Activated T-helper 17 cell treated with anti-CD3 and anti-CD28 coated beads, Interleukin-2, amount 50 U/mL, for 72 hours (primary cell): Measurements from ENCODE around the gene UBE4A. TPM values are rescaled to one million over a fixed set of nuclear protein-coding genes. Genes with fewer than 3 reads are reported as not detected.
"Not testable (repeated sequence)": the region's sequence is repeated elsewhere in the genome, so short reads cannot be mapped to it uniquely, and the experiment has no call there.

ENCODE experiments used
- ATAC-seq: fragments of 150-1000 bp; cut with Tn5 transposase; replicated peaks from 2 replicates; pipeline ENCODE4 v1.10.0; 2021; ENCODE audit warnings: mild to moderate bottlenecking, moderate library complexity
- H3K27ac Mint-ChIP-seq: one replicate; pipeline ENCODE4 v1.8.0; 2022; ENCODE audit warnings: mixed read lengths
- H3K27me3 Mint-ChIP-seq: one replicate; pipeline ENCODE4 v1.8.0; 2022; ENCODE audit warnings: mixed read lengths
- H3K36me3 Mint-ChIP-seq: one replicate; pipeline ENCODE4 v1.8.0; 2022; ENCODE audit warnings: low read depth, mild to moderate bottlenecking, mixed read lengths
- H3K4me1 Mint-ChIP-seq: one replicate; pipeline ENCODE4 v1.8.0; 2022; ENCODE audit warnings: mixed read lengths
- H3K4me3 Mint-ChIP-seq: one replicate; pipeline ENCODE4 v1.8.0; 2022; ENCODE audit warnings: mild to moderate bottlenecking, mixed read lengths
- H3K9me3 Mint-ChIP-seq: one replicate; pipeline ENCODE4 v1.8.0; 2022; ENCODE audit warnings: mixed read lengths
- total RNA-seq, 2 donors: library from RNA; stranded (reverse); gene quantifications; one replicate each; pipeline ENCODE4 v1.2.3, GENCODE V29; 2022

Gene UBE4A
- total RNA-seq, 2 donors from 2014 or later, result 40.9 to 48.3 TPM

- H3K27me3 Mint-ChIP-seq, result no peaks in the 10 kb centered on the region
- peak within 1 kb of the TSS; percentile 99 for H3K27ac Mint-ChIP-seq
- H3K36me3 Mint-ChIP-seq, result peaks cover 90% of the 10 kb centered on the region
- H3K4me3 Mint-ChIP-seq, result peak within 1 kb of the TSS; percentile 92
- ATAC-seq, result peak; percentile 72
- H3K4me1 Mint-ChIP-seq, result peaks cover 31% of the 10 kb centered on the region
- no peaks in the 10 kb centered on the region for H3K9me3 Mint-ChIP-seq
These were observed 41.9 kb downstream of the UBE4A start, which contains the start of gene ATP5MG for GRCh38 chr11:118401151-118401879. Gene ATP5MG (plus strand): TSS chr11:118401606. CDS start chr11:118401666, 60 bp downstream.

DNA sequence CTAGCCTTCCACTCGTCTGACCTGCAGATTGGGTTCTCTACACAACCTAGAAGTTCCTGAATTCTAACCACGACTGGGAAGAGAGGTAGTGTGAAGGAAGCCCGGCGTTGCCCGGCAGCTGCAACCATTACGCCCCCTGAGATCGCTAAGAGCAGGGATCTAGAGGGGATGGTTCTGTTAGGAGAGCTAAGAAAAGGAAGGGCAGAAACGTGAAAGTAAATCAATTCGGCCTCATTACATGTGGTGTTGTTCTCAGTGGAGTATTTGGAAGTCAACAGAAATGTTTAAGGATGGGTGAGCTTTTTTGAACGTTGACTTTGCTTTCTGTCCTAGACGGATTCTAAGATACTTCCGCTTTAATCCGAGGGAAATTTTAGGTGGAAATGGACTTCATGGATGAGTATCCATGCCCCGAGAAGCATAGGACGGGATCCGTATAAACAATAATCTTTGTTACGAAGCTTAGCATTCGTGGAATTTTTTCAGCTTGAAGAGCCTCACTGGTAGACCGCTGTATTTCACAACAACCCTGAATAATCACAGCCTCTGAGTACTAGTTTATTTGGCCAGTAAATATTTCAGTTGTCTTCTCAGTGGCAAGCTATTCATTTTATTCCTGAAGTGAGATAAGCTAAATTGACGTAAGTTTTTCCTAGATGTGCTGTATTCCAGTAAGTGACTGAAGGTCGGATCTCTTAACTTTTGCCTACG is 42.6 kb downstream of the UBE4A start:
- peaks cover 90% of the 10 kb centered on the region for H3K36me3 Mint-ChIP-seq
- H3K27me3 Mint-ChIP-seq, result no peaks in the 10 kb centered on the region
- no peaks in the 10 kb centered on the region for H3K9me3 Mint-ChIP-seq
- peak overlapping the region; percentile 99 for H3K27ac Mint-ChIP-seq
- H3K4me1 Mint-ChIP-seq, result peaks cover 30% of the 10 kb centered on the region
- peak; percentile 2 for ATAC-seq
- H3K4me3 Mint-ChIP-seq, result peak overlapping the region; percentile 92

GRCh38 chr11:118402594-118402993 is 43.2 kb downstream of the UBE4A start:
- ATAC-seq, H3K9me3 Mint-ChIP-seq, H3K27me3 Mint-ChIP-seq: not testable (repeated sequence)
- peaks cover 30% of the 10 kb centered on the region for H3K4me1 Mint-ChIP-seq
- peak overlapping the region; percentile 99 for H3K27ac Mint-ChIP-seq
- peak overlapping the region; percentile 92 for H3K4me3 Mint-ChIP-seq
- peaks cover 90% of the 10 kb centered on the region for H3K36me3 Mint-ChIP-seq

- Mint-ChIP-seq H3K36me3 (peaks cover 84% of the 10 kb centered on the region), H3K27ac (peak overlapping the region; percentile 24), H3K4me1 (peaks cover 20% of the 10 kb centered on the region), H3K27me3 (no peaks in the 10 kb centered on the region), H3K9me3 (no peaks in the 10 kb centered on the region), H3K4me3 (no peak overlapping the region)
- ATAC-seq, result no peak
These were observed 47.3 kb downstream of the UBE4A start for GRCh38 chr11:118406599-118407166.

- Mint-ChIP-seq H3K4me1 (peaks cover 5% of the 10 kb centered on the region), H3K27ac (no peak overlapping the region), H3K36me3 (peaks cover 55% of the 10 kb centered on the region), H3K27me3 (no peaks in the 10 kb centered on the region), H3K4me3 (no peak overlapping the region), H3K9me3 (no peaks in the 10 kb centered on the region)
- no peak for ATAC-seq
These were observed 50.8 kb downstream of the UBE4A start for GRCh38 chr11:118410055-118410745.

DNA sequence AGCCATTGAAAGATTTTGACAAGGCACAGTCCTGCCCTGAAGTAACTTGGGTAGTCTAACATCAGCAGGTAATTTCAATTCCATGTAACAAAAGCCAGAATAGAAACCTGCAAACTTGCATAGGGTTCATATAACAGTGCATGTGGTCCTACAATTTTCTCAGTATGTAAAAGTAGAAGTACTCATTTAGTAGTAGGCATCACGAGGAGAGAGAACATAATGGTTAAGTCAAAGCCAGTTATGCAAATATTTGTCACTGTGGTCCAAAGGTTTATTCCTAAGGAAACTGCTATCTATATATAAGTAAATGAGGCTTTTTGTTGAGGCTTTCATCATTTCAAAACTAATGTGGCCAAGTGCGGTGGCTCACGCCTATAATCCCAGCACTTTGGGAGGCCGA is 52.1 kb downstream of the UBE4A start:
- H3K4me3 Mint-ChIP-seq, result no peak overlapping the region
- H3K4me1 Mint-ChIP-seq, result peaks cover 5% of the 10 kb centered on the region
- H3K27ac Mint-ChIP-seq, result no peak overlapping the region
- H3K9me3 Mint-ChIP-seq, result no peaks in the 10 kb centered on the region
- peak; percentile 43 for ATAC-seq
- no peaks in the 10 kb centered on the region for H3K27me3 Mint-ChIP-seq
- peaks cover 42% of the 10 kb centered on the region for H3K36me3 Mint-ChIP-seq

DNA sequence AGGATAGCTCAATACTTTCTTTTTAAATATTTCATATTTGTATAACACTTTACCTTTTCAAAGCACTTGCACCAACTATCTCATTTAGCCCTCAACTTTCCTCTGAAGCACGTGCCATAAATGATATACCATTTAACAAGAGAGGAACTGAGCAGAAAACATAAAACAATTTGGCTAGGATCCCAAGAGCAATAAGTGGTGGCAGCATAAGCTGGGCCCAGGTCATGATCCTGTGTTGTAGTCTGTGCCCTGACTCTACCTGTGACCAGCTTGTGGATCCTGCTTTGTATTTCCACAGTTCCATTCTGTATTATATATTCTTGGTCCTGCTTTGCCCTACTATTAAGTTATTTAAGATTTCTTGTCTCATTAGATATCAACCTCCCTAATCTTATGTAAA is 53.5 kb downstream of the UBE4A start:
- Mint-ChIP-seq H3K36me3 (peaks cover 28% of the 10 kb centered on the region), H3K9me3 (no peaks in the 10 kb centered on the region), H3K4me3 (no peak overlapping the region), H3K4me1 (peaks cover 5% of the 10 kb centered on the region), H3K27ac (peak overlapping the region; percentile 60), H3K27me3 (no peaks in the 10 kb centered on the region)
- no peak for ATAC-seq

DNA sequence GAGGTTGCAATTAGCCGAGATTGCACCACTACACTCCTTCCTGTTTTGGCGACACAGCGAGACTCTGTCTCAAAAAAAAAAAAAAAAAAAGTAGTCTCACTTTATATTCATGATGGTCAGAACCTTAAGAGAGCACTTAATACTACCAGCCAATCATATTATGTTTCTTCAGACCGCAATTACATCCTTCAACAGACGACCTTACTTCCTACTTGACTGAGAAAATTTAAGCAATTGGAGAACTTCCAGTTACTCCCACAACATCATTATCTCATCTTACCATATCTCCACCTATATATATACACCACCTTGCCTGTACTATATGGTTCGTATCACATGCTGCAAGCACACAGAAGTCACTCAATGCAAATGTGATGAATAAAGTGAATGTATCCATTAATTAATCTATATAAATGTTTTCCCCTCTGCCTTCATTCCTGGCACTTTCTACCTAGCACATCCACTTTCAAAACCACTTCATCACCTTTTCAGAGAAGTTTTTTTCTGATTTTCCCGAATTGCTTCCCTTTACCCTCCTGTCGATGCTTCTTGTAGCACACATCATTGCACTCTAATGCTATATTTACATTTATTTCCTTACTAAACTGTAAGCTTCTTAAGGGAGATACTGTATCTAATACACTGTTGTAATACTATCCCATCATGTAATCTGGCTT is 55.8 kb downstream of the UBE4A start:
- Mint-ChIP-seq H3K9me3 (no peaks in the 10 kb centered on the region), H3K36me3 (peaks cover 5% of the 10 kb centered on the region), H3K4me3 (no peak overlapping the region), H3K27me3 (no peaks in the 10 kb centered on the region), H3K4me1 (peaks cover 5% of the 10 kb centered on the region), H3K27ac (no peak overlapping the region)
- no peak for ATAC-seq

- ATAC-seq, result peak; percentile 84
- H3K27ac Mint-ChIP-seq, result no peak overlapping the region
- H3K9me3 Mint-ChIP-seq, result no peaks in the 10 kb centered on the region
- H3K4me1 Mint-ChIP-seq, result peaks cover under 1% of the 10 kb centered on the region
- H3K27me3 Mint-ChIP-seq, result no peaks in the 10 kb centered on the region
- H3K36me3 Mint-ChIP-seq, result peaks cover under 1% of the 10 kb centered on the region
- H3K4me3 Mint-ChIP-seq, result no peak overlapping the region
These were observed 56.3 kb downstream of the UBE4A start for GRCh38 chr11:118415739-118416068.

GRCh38 chr11:118416900-118417299 is 57.5 kb downstream of the UBE4A start:
- not testable (repeated sequence) for H3K4me3 Mint-ChIP-seq, H3K4me1 Mint-ChIP-seq, H3K27ac Mint-ChIP-seq, H3K9me3 Mint-ChIP-seq, H3K27me3 Mint-ChIP-seq, H3K36me3 Mint-ChIP-seq, ATAC-seq

DNA sequence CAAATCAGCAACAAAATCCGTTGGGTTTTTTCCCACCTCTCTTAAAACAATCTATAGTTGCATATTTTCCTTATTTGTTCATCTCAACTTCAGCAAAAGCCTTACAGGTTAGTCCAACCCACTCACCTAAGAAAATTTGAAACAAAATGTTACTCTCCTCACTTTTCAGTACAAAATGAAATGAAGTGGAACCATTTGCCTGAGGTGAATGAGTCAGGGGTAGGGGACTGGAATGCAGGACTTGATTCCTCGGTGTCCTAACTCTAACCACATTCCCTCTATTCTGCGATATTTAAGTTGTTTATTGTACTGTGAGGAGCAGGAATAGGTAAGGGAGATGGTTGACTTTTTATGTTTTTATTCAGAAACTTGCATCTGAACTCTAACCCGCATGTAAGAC is 58.4 kb downstream of the UBE4A start:
- Mint-ChIP-seq H3K4me1 (peaks cover 4% of the 10 kb centered on the region), H3K36me3 (no peaks in the 10 kb centered on the region), H3K27me3 (no peaks in the 10 kb centered on the region), H3K9me3 (no peaks in the 10 kb centered on the region), H3K27ac (no peak overlapping the region), H3K4me3 (no peak overlapping the region)
- no peak for ATAC-seq

DNA sequence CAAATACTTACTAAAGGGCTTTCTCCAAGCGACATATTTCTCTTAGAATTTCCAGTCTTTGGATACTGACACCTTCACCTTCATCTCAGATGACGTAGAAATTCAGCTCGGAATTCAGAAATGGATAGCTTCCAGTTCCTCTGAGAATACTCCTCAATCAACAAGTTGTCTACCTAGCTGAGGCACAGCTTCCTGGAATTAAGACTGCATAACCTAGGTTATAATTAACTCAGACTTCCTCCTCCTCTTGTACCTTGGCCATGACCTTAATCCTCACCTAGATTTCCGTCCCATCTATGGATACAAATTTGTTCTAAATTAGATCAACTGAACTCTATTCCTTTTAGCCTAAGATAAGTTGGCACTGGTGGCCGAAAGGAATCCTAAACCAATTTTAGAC is 59.4 kb downstream of the UBE4A start:
- no peak overlapping the region for H3K4me3 Mint-ChIP-seq
- no peaks in the 10 kb centered on the region for H3K27me3 Mint-ChIP-seq
- no peak overlapping the region for H3K27ac Mint-ChIP-seq
- no peaks in the 10 kb centered on the region for H3K9me3 Mint-ChIP-seq
- H3K4me1 Mint-ChIP-seq, result peaks cover 4% of the 10 kb centered on the region
- H3K36me3 Mint-ChIP-seq, result no peaks in the 10 kb centered on the region
- no peak for ATAC-seq

GRCh38 chr11:118427707-118428106 is 68.3 kb downstream of the UBE4A start:
- Mint-ChIP-seq H3K9me3 (no peaks in the 10 kb centered on the region), H3K4me1 (no peaks in the 10 kb centered on the region), H3K27me3 (no peaks in the 10 kb centered on the region), H3K36me3 (no peaks in the 10 kb centered on the region), H3K4me3 (no peak overlapping the region), H3K27ac (peak overlapping the region; percentile 36)
- no peak for ATAC-seq

GRCh38 chr11:118430956-118431355 is 71.6 kb downstream of the UBE4A start:
- H3K4me3 Mint-ChIP-seq, result no peak overlapping the region
- no peak for ATAC-seq
- no peaks in the 10 kb centered on the region for H3K27me3 Mint-ChIP-seq
- H3K4me1 Mint-ChIP-seq, result peaks cover 16% of the 10 kb centered on the region
- no peaks in the 10 kb centered on the region for H3K9me3 Mint-ChIP-seq
- no peak overlapping the region for H3K27ac Mint-ChIP-seq
- no peaks in the 10 kb centered on the region for H3K36me3 Mint-ChIP-seq
